HG03460 (cell line): ENCODE results near the gene OR10H1.
A peak's percentile ranks its signal among the peaks of the same experiment; 100 is the strongest.
"Not testable (repeated sequence)": the region's sequence is repeated elsewhere in the genome, so short reads cannot be mapped to it uniquely, and the experiment has no call there.

Source experiments
- ATAC-seq: cut with Tn5 transposase; IDR thresholded peaks from one replicate; pipeline ENCODE4 v1.9.1; 2021; ENCODE audit not compliant: unreplicated experiment

Gene OR10H1

DNA sequence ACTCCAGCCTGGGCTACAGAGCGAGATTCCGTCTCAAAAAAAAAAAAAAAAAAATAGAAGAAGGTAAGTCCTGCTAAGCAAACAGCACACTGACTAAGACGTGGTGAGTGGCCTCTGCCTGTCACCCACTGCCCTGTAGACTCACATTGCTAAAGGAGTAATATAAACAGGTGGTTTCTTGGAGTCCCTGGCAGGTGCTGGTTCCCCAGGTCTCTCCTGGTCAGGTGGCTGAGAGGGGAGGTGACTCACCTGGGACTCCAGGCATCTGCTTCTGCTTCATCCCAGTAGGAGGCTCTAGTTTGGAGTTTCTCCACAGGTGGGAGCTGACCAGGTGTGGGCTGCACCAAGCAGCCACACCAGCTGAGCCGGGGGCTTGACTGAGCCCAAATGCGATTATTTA lies at the start of gene OR10H1:
TSS of gene OR10H1 (minus strand) at position 359 of the 400 bp plus-strand sequence. CDS start 7,627 bp downstream, outside the sequence.
- ATAC-seq = no peak

GRCh38 chr19:15864824-15865223 lies 49.4 kb upstream of the OR10H1 start:
- ATAC-seq = no peak

DNA sequence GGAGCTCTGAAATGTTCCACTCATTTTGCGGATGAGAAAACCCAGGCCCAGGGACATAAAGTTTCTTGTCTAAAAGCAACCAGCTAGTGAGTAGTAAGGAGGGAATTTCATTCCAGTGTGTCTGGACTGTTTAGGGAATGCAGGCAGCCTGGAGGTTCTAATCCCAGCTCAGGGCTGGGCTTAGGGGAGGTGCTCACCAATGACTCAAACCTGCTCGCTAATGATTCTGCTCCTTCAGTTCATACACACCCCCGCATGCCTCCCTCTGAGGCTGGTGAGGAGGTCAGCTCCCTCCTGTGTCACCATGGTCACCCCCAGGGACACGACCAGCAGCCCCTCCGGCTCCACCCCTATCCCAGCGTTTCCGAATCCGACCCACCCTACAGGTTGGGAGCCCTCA lies 47.8 kb upstream of the OR10H1 start:
- no peak for ATAC-seq

GRCh38 chr19:15862444-15862843 lies 47.0 kb upstream of the OR10H1 start:
- ATAC-seq = no peak

DNA sequence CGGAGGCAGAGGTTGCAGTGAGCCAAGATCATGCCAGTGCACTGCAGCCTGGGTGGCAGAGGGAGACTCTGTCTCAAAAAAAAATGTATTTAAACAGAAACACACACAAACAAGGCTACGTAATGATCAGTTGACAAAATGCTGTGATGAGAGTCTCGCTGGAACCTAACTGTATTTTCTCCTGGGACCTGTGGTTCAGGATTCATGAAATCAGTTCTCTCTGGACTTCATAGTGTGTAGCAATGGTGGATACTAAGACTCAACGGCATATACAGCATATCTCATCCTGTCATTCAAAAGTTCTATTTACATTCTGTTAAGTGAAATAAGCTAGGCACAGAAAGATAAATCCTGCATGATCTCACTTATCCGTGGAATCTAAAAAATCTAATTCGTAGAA lies 45.1 kb upstream of the OR10H1 start:
- no peak for ATAC-seq

GRCh38 chr19:15859187-15859586 lies 43.7 kb upstream of the OR10H1 start:
- no peak for ATAC-seq

DNA sequence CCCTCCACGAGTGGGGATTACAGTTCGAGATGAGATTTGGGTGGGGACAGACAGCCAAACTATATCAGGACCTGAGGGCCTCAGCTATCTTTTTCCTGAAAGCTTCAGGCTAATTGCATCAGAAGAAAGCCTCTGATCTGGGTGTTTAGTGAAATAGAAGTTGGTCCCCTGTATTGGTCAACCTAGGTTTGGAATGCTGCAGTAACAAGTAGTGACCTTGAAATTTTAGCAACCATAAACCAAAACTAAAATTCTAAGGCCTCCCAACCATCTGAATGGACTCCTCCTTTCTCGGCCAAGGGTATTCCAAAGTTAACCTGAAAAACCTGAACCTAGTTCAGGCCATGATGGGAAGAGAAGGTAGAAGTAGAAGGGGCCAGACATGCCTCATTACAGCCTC lies 34.9 kb upstream of the OR10H1 start:
- ATAC-seq = no peak

DNA sequence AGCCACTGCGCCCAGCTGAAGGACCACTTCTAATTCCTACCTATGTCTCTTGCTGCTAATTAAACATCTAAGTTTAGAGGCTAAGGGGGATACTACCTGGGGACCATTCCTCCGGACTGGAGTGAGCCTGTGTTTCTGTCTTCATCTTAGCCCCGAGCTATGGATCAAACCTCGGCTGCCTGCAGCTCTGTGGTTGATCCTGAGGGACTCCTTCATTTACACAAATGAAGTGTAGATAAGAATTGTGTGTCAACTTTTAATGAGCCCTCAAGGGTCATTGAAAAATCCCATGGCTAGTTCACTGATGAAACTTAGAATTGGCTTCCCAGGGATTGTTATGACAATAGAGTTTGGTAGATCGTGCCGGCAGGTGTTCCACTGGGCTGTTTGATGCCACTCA lies 31.5 kb upstream of the OR10H1 start:
- ATAC-seq = no peak

DNA sequence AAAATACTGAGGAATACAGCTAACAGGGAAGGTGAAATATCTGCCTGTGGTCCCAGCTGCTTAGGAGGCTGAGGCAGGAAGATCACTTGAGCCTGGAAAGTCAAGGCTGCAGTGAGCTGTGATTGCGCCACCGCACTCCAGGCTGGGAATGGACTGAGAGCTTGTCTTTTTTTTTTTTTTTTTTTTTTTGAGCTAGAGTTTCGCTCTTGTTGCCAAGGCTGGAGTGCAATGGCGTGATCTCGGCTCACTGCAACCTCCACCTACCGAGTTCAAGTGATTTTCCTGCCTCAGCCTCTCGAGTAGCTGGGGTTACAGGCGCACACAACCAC lies 28.4 kb upstream of the OR10H1 start:
- ATAC-seq = not testable (repeated sequence)

- no peak for ATAC-seq
Measured at GRCh38 chr19:15843203-15843893, 27.9 kb upstream of the OR10H1 start.

GRCh38 chr19:15841875-15842569 lies 26.6 kb upstream of the OR10H1 start:
- no peak for ATAC-seq

- no peak for ATAC-seq
Measured at GRCh38 chr19:15840833-15841232, 25.4 kb upstream of the OR10H1 start.

DNA sequence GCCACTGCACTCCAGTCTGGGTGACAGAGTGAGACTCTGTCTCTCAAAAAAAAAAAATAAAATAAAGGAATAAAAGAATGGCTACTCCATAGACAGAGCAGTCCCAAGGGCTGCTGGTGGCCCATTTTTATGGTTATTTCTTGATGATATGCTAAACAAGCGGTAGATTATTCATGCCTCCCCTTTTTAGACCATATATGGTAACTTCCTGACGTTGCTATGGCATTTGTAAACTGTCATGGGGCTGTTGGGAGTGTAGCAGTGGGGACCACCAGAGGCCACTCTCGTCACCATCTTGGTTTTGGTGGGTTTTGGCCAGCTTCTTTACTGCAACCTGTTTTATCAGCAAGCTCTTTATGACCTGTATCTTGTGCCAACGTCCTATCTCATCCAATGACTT lies 24.4 kb upstream of the OR10H1 start:
- not testable (repeated sequence) for ATAC-seq

DNA sequence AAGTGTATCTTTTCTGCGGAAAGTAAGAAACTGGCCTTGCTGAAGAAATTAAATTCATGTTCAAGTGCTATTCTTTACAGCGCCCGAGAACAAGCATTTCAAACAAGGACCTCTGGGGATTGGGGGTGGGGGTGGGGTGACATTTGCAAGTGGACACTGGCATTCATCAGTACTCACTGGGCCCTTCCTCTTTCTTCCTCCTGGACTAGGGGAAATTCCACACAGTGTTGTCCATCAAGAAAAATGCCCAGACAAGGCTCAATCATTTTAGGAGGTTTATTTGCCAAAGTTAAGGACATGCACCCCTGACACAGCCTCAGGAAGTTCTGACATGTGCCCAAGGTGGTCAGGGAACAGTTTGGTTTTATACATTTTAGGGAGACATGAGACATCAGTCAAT lies 22.9 kb upstream of the OR10H1 start:
- no peak for ATAC-seq

DNA sequence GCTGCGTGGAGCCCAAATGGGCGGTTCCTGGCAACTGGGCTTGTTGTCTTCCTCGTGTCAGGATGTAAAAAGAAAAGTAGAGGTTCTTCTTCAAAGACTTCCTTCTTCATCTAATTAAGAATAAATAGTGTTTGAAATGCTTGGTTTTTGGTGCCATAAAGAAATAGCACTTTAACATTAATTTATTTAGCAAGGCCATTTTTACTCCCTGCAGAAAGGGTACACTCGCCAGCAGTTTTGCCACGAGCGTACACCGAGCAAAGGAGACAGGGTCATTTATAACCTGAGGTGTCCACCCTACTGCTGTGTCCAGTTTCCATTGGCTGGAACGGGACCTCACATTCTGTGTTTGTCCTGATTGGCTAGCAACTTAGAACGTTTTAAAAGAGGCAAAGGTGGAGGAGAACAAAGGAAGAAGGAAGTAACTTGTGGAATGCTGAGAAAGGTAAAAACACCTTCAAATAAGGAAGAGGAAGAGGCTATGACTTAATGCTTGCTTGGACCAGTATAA lies 21.8 kb upstream of the OR10H1 start:
- ATAC-seq = peak; percentile 14

GRCh38 chr19:15836330-15837220 lies 21.1 kb upstream of the OR10H1 start:
- peak; percentile 96 for ATAC-seq

GRCh38 chr19:15835565-15836329 lies 20.3 kb upstream of the OR10H1 start:
- ATAC-seq = not testable (repeated sequence)

- ATAC-seq = not testable (repeated sequence)
Measured at GRCh38 chr19:15834232-15834631, 18.8 kb upstream of the OR10H1 start.

- no peak for ATAC-seq
Measured at GRCh38 chr19:15831626-15832025, 16.2 kb upstream of the OR10H1 start.

GRCh38 chr19:15829786-15830185 lies 14.3 kb upstream of the OR10H1 start:
- no peak for ATAC-seq

GRCh38 chr19:15829306-15829698 lies 13.8 kb upstream of the OR10H1 start:
- no peak for ATAC-seq
